HL-60/S4 (cell line): ENCODE results near the gene CABCOCO1.

ENCODE experiments used
- in situ Hi-C: fragments of 300-500 bp; cut with MboI; formaldehyde crosslinking; loops from 2 replicates; pipeline ENCODE4 v1.14.3; 2022; ENCODE audit warnings: low sequenced_read_pairs

CABCOCO1 gene

GRCh38 chr10:61662794-61663259 is at the start of gene CABCOCO1:
Gene CABCOCO1, plus strand, starts transcription at chr10:61662929. Its CDS starts 44 bp downstream, at chr10:61662973.
- in situ Hi-C loops = no loop called here

GRCh38 chr10:61613665-61614064 is 49.1 kb upstream of the CABCOCO1 start:
- in situ Hi-C loops = no loop called here

GRCh38 chr10:61616611-61617010 is 46.1 kb upstream of the CABCOCO1 start:
- in situ Hi-C loops = no loop called here

DNA sequence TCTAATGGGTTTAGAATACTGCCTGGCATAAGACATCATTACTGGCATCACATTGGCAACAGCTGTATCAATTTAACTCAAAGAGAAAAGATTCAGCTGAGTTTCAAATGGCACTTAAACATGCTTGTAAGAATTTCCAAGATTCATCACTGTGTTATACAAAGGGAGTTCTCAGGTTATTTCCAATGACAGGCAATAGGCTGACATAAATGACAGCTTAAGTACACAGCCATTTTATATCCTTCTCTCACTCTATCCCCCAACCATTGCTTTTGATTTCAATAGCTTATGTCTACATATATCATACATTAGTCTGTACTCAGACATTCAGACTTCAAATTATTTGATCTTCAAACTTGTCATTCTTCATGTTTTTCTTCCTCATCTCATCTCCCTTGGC is 45.5 kb upstream of the CABCOCO1 start:
- in situ Hi-C loops = no loop called here

DNA sequence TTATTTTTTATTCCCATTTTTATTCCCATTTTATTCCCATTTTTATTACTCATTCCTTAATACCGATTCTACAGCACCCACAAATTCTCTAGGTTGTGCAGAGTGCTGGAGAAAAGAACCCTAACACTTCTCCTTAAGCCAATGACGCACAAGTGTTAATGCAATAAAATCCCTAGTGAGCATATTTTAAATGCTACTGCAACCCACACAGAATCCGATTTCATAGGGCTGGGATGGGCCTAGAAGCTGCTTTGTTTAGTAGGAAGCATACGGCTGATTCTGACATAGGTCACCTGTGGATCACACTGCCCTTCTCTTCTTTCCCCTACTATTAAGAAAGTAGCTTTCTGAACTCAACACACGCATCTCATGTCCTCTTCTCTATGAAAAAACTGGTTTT is 45.1 kb upstream of the CABCOCO1 start:
- in situ Hi-C loops = no loop called here

GRCh38 chr10:61618388-61618961 is 44.3 kb upstream of the CABCOCO1 start:
- in situ Hi-C loops = no loop called here

GRCh38 chr10:61620506-61620905 is 42.2 kb upstream of the CABCOCO1 start:
- in situ Hi-C loops = no loop called here

- in situ Hi-C loops = no loop called here
These were observed 41.1 kb upstream of the CABCOCO1 start for GRCh38 chr10:61621605-61622051.

DNA sequence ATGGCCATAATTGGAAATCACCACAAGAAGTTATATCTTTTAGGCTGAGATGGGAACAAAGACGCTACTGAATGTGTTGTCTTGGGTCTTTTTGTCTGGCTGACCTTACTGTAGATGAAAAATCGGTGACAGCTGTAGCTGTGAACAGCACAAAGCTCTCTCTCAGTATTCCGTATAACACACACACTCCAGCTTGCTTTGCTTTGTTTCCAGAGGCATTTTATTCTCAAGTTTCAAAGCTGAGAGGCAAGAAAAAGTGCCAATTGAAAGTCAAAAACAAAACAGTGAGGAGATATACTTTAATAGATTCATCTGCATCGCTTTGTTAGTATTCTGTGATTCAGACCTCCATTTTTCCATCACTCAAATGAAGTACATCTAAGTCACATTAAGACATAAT is 39.6 kb upstream of the CABCOCO1 start:
- in situ Hi-C loops = no loop called here

DNA sequence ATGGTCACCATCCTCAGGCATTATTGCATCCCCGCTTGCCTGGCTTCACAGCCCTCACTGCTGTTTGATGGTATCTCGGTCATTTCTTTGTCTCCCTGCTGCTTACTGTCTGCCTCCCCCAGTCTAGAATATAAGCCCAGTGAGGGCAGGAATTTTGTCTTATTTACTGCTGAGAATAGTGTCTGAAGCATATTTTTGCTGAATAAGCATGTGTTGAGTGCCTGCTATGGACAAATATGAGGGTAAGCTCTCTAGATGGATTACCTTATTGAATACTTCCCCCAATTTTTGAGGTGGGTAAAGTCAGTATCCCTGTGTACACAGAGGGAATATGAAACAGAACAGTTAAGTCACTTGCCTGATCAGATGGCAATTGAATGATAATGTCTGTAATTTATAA is 36.5 kb upstream of the CABCOCO1 start:
- in situ Hi-C loops = no loop called here

DNA sequence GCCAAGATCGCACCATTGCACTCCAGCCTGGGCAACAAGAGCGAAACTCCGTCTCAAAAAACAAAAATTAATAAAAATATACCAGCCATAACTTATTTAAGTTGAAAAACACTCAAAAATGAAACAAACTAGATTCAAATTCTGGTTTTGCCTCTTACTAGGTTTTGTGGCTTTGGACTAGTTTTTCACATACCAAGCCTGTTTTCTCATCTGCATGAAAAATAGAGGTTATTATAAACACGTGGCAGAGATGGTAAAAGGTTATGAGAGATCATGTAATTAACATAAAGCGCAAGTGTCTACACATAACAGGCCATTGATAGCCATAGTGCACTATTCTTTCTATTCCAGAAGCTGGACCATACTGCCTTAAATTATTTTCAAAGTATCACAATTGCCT is 35.5 kb upstream of the CABCOCO1 start:
- in situ Hi-C loops = no loop called here

DNA sequence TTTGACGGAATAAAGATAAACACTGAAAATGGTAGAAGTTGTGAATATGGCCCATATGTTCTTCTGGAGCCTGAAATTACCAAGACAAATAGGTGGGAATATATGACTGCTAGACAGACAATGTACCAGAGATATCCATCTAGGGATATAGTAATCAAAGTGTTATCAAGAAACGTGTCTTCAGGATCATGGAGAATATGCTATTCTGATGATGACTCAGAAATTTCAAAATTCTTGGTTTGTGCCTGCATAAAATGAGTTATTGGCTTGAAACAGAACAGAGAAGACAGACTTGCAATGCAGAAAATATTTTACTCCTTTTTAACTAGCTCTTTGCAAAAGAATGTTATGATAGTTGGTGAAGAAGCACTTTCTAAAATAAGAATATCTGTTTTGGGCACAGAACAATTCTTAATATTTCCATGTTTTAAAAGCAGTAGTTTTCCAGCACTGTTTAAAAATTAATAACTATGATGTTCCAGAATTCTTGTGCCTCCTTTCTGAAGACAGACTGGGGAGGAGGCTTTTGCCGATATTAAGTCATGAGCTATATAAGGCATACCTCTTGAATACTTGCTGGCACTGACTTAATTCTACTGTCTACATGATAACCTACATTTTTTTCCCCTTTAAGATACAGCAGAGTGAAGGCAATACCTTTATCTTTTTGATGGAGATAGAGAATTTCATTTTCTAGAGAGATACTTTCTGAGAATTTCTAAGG is 34.4 kb upstream of the CABCOCO1 start:
- in situ Hi-C loops = no loop called here

- in situ Hi-C loops = no loop called here
These were observed 33.7 kb upstream of the CABCOCO1 start for GRCh38 chr10:61628875-61629513.

DNA sequence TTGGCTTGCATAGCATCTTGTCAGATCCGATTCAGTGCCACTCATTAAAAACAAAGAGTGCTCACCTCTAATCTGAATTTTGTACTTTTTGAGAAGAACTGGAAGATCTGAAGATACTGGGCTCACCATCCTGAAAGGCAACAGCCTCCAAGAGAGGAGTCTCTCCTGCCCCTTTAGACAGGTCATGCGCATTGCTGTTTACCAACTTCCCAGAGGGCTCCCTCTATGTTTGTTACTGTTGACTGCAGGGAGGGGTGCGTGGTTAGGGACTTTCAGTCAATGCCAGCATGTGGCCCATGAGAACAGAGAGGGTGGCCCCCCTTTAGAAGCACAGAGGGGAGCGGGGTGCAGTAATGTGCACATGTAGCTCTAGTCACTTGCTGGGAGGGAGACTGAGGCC is 33.2 kb upstream of the CABCOCO1 start:
- in situ Hi-C loops = no loop called here

- in situ Hi-C loops = no loop called here
These were observed 30.6 kb upstream of the CABCOCO1 start for GRCh38 chr10:61632057-61632670.

DNA sequence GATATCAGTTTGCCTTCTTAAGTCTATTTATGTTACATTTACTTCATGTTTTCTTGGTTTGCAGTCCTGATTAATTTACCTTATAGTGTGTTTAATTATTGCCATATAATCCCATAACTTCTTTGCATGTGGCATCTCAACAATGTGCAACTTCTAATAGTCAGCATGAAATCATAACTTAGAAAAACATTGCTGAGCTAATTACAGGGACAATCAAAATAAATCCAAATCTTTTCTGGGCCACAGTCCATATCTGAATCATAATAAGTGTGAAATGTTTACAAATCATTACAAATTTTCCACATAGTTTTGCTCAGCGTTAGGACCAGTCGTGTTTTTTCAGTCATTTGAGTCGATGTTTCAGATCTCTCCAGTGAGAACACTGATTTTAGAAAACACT is 29.1 kb upstream of the CABCOCO1 start:
- in situ Hi-C loops = no loop called here

DNA sequence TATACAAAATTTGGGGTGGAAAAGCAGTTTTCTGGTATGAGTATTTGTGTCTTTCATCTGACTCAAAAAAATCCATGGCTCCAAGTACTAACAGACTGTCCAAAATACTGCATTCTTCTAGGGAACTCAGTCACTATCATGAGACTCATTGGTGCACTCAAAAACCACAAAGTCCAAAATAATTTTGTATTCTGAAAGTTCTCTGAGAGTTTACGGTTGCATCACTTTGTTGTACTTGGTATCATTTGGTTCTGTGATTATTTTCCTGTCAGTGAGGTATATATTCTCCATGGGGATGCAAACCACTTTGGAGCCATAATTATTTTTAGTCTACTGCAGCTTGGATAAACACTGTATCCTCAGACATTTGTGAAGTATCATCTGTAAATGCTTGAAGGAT is 28.0 kb upstream of the CABCOCO1 start:
- in situ Hi-C loops = no loop called here

- in situ Hi-C loops = no loop called here
These were observed 27.3 kb upstream of the CABCOCO1 start for GRCh38 chr10:61635471-61635870.

DNA sequence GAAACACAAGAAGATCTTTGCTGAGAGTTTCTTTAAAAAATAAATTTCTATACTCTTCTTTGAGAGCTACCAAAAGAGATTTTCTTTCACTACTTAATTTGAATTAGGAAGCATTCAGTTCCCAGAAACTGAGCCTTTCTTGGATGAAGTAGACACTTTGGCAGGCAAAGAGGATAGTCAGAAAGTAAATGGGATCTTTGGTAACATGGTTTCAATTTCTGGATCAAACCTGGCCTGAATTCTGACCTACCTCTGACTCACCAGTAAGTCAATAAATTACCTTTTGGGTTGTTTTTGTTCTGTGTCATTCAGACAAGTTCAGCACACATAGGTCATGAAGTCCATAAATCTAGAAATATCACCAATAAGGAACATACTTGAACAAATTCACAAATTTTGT is 26.8 kb upstream of the CABCOCO1 start:
- in situ Hi-C loops = no loop called here

DNA sequence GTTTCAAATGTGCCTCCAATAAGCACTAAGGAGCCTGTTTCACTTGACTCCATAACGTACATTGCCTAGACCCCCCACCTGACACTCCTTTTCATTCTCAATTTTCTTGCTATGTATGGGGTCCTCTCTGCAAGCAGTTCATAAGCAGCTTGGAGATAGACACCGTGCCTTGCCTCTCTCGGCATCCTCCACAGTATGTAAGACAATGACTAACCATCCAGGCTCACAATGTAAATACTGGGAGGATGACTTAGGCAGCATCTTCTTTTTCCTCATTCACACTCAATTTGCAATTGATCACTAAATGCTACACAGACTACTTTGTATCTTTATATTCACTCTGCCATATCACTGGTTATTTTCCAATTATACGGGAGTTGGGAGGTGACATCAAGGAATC is 22.8 kb upstream of the CABCOCO1 start:
- in situ Hi-C loops = no loop called here

GRCh38 chr10:61640856-61641255 is 21.9 kb upstream of the CABCOCO1 start:
- in situ Hi-C loops = no loop called here

GRCh38 chr10:61642150-61642571 is 20.6 kb upstream of the CABCOCO1 start:
- in situ Hi-C loops = no loop called here
